Coronary artery (tissue), 2 donors: ENCODE data around the gene PHF10.
A peak's percentile ranks its signal among the peaks of the same experiment; 100 is the strongest.
"Not testable (repeated sequence)": the region's sequence is repeated elsewhere in the genome, so short reads cannot be mapped to it uniquely, and the experiment has no call there.

ENCODE experiments used
- DNase-seq: peaks from one replicate; pipeline ENCODE4 v3.0.0-alpha.2; 2017; ENCODE audit warnings: low spot score
- H3K27ac ChIP-seq, 2 donors: fragments of 200-600 bp; sonication (generic); one replicate each; pipeline ENCODE4 v1.5.1; 2016 to 2019
- H3K4me3 ChIP-seq: fragments of 200-600 bp; sonication (generic); 2 replicates; pipeline ENCODE4 v1.5.1; 2016; ENCODE audit warnings: mild to moderate bottlenecking, moderate library complexity
- CTCF ChIP-seq: fragments of 200-600 bp; sonication (generic); IDR thresholded peaks from one replicate; pipeline ENCODE4 v1.5.1; 2019; ENCODE audit warnings: antibody characterized with exemption

Gene PHF10

GRCh38 chr6:169724494-169725124 is at the start of gene PHF10:
Gene PHF10 (minus strand): TSS chr6:169724500. CDS start chr6:169723931, 569 bp downstream.
- peak within 1 kb of the TSS; percentile 86 for H3K4me3 ChIP-seq
- DNase-seq = peak; percentile 77
- no peak for TF ChIP-seq CTCF

GRCh38 chr6:169766921-169767736 is 42.8 kb upstream of the PHF10 start:
- Histone ChIP-seq H3K27ac (no peak overlapping the region), H3K4me3 (no peak overlapping the region)
- no peak for DNase-seq
- TF ChIP-seq CTCF = no peak

More at GRCh38 chr6:169724494-169725124, at the start of gene PHF10:
- H3K27ac ChIP-seq = peak within 1 kb of the TSS; percentile 93 to 99

DNA sequence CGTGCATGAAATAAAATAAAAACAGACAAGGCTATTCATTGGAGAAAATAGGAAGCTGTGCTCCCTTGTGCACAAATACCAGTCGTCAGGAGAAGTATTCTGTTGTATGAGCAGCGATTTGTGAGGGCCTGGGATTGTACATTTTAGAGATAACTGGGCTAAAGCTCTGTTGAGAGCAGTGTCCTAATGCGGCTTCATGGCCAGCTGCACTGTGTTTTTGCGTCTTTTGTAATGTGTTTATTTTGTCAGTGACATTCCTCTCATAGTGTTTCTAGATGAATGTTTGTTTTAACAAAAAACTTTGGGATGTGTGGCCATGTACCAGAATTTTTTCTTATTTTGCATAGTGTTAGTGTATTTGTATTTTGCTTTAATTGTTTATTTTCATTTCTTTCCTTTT is 41.9 kb upstream of the PHF10 start:
- Histone ChIP-seq H3K4me3 (no peak overlapping the region), H3K27ac (no peak overlapping the region)
- no peak for DNase-seq
- no peak for TF ChIP-seq CTCF

GRCh38 chr6:169765789-169766188 is 41.5 kb upstream of the PHF10 start:
- H3K27ac ChIP-seq, H3K4me3 ChIP-seq, DNase-seq: not testable (repeated sequence)

GRCh38 chr6:169763881-169764280 is 39.6 kb upstream of the PHF10 start:
- no peak overlapping the region for H3K4me3 ChIP-seq
- no peak overlapping the region for H3K27ac ChIP-seq
- DNase-seq = no peak
- no peak for TF ChIP-seq CTCF

DNA sequence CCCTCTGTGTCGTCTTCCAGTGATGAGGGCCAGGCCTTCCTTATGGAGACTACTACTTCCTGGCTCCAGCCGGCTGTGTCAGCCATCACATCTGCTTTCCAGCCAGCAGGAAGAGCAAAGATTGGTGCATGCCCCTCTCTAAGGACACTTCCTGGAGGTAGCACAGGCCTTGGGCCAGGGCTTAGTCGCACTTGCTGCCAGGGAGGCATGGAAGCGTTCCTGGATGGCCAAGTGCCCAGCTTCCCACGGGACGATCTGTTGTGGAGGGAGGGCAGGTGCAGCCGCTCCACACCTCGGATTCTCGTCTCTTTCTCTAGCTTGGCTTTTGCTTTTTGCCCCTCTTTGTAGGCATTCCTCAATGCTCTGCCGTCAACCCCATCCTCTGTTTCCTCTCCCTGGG is 39.0 kb upstream of the PHF10 start:
- DNase-seq = no peak
- no peak for TF ChIP-seq CTCF
- Histone ChIP-seq H3K27ac (no peak overlapping the region), H3K4me3 (no peak overlapping the region)

- DNase-seq = no peak
Measured at GRCh38 chr6:169755162-169755561, 30.9 kb upstream of the PHF10 start.

More at GRCh38 chr6:169755162-169755561, 30.9 kb upstream of the PHF10 start:
- H3K4me3 ChIP-seq = no peak overlapping the region
- no peak overlapping the region for H3K27ac ChIP-seq
- TF ChIP-seq CTCF = no peak
